GM12878 (cell line): ENCODE measurements around the gene TERB1. TPM values are rescaled to one million over a fixed set of nuclear protein-coding genes. Genes with fewer than 3 reads are reported as not detected.

Experiments used
- ATAC-seq: fragments of 200-7000 bp; cut with Tn5 transposase; 3 replicates; pipeline ENCODE4 v1.9.1; 2020; ENCODE audit warnings: mild to moderate bottlenecking, moderate library complexity
- Bru-seq: library from RNA; stranded (reverse); fragments of 400-500 nt; gene quantifications from one replicate; lab custom pipeline; 2021; lab: Mats Ljungman, UMichigan
- BruChase-seq, 2 experiments: library from RNA; stranded (reverse); fragments of 400-500 nt; gene quantifications; one replicate each; lab custom pipeline; 2021; lab: Mats Ljungman, UMichigan
- BruUV-seq: library from RNA; stranded (reverse); fragments of 400-500 nt; replicated peaks from 2 replicates; lab custom pipeline; 2021; lab: Mats Ljungman, UMichigan
- CTCF ChIA-PET: fragments of 300-600 bp; sonication (Branson Sonifier 250); formaldehyde crosslinking; extraction: SDS; loops from one replicate; lab custom pipeline; 2021; ENCODE audit warnings: inconsistent platforms; lab: Yijun Ruan, JAX
- POLR2A ChIA-PET: fragments of 350-600 bp; formaldehyde crosslinking; extraction: SDS; loops from one replicate; lab custom pipeline; 2021; ENCODE audit warnings: inconsistent platforms; lab: Charles Lee
- RAD21 ChIA-PET: fragments of 300-600 bp; sonication (Branson Sonifier 250); formaldehyde crosslinking; loops from one replicate; lab custom pipeline; 2023; ENCODE audit warnings: antibody characterized with exemption; ENCODE audit not compliant: unreplicated experiment; lab: Charles Lee
- SMC1A ChIA-PET: fragments of 300-600 bp; sonication (Branson Sonifier 250); formaldehyde crosslinking; loops from one replicate; lab custom pipeline; 2023; ENCODE audit not compliant: unreplicated experiment, uncharacterized antibody; lab: Charles Lee
- DNase-seq: peaks from one replicate; pipeline ENCODE4 v3.0.0-alpha.2; 2011; ENCODE audit warnings: low read depth, low spot score
- FAIRE-seq: peaks from 3 replicates; lab custom pipeline; 2011; peaks lifted over from hg19 to GRCh38; lab: Jason Lieb, UNC
- H2AFZ ChIP-seq: 2 replicates; pipeline ENCODE4 v1.6.0; 2011; ENCODE audit warnings: low read depth, low read length, control low read depth; ENCODE audit not compliant: control insufficient read depth
- H3K27ac ChIP-seq: 2 replicates; pipeline ENCODE4 v1.5.1; 2011; ENCODE audit warnings: control low read depth; ENCODE audit not compliant: control insufficient read depth, insufficient read depth
- H3K27me3 ChIP-seq, 2 experiments: replicated peaks in 1 of 2; 2 replicates each; pipeline versions ENCODE4 v1.6.0 to v1.6.1; 2011; ENCODE audit warnings: low read length in 1 of 2; ENCODE audit not compliant: control insufficient read depth in 2 of 2, insufficient read depth in 2 of 2
- H3K36me3 ChIP-seq, 2 experiments: 2 replicates each; pipeline ENCODE4 v1.5.1; 2011; ENCODE audit warnings: low read length in 1 of 2; ENCODE audit not compliant: control insufficient read depth in 2 of 2, insufficient read depth in 2 of 2
- H3K4me1 ChIP-seq: 2 replicates; pipeline ENCODE4 v1.6.1; 2011; ENCODE audit warnings: mild to moderate bottlenecking, low read length, moderate library complexity, mixed read lengths; ENCODE audit not compliant: control insufficient read depth, insufficient read depth
- H3K4me2 ChIP-seq: 2 replicates; pipeline ENCODE4 v1.6.0; 2011; ENCODE audit warnings: control low read depth; ENCODE audit not compliant: control insufficient read depth, insufficient read depth
- H3K4me3 ChIP-seq: fragments of 200-600 bp; sonication (generic); 2 replicates; pipeline ENCODE4 v1.5.1; 2016
- H3K79me2 ChIP-seq: 2 replicates; pipeline ENCODE4 v1.6.0; 2011; ENCODE audit warnings: low read length; ENCODE audit not compliant: control insufficient read depth, insufficient read depth
- H3K9ac ChIP-seq: 2 replicates; pipeline ENCODE4 v1.8.0; 2011; ENCODE audit warnings: low read length, control low read depth, mixed read lengths; ENCODE audit not compliant: control insufficient read depth, insufficient read depth
- H3K9me3 ChIP-seq: replicated peaks from 3 replicates; pipeline ENCODE4 v1.5.1; 2011; ENCODE audit warnings: mild to moderate bottlenecking, low read length; ENCODE audit not compliant: control insufficient read depth, insufficient read depth
- H4K20me1 ChIP-seq: 2 replicates; pipeline ENCODE4 v1.6.0; 2011; ENCODE audit not compliant: control insufficient read depth, insufficient read depth
- BHLHE40 ChIP-seq, 2 experiments: fragments of 450-650 bp in 1 of 2; IDR thresholded peaks; 2 replicates each; pipeline ENCODE4 v1.6.1; 2011 to 2017; ENCODE audit warnings: low read depth in 2 of 2, borderline replicate concordance in 1 of 2, improper control_type of control experiment in 1 of 2, low read length in 1 of 2, mild to moderate bottlenecking in 1 of 2
- DPF2 ChIP-seq: fragments of 450-650 bp; IDR thresholded peaks from 2 replicates; pipeline ENCODE4 v1.6.1; 2017; ENCODE audit warnings: mild to moderate bottlenecking
- IKZF2 ChIP-seq, 2 experiments: fragments of 450-650 bp; IDR thresholded peaks; 2 replicates each; pipeline ENCODE4 v1.6.1; 2017; ENCODE audit warnings: mild to moderate bottlenecking in 2 of 2, moderate library complexity in 2 of 2
- MTA2 ChIP-seq: fragments of 450-650 bp; IDR thresholded peaks from 2 replicates; pipeline ENCODE4 v1.6.1; 2016; ENCODE audit warnings: low read depth, mild to moderate bottlenecking, moderate library complexity
- NFYA ChIP-seq: IDR thresholded peaks from 2 replicates; pipeline ENCODE4 v1.6.1; 2011; ENCODE audit warnings: low read depth, mild to moderate bottlenecking, low read length, improper control_type of control experiment, borderline replicate concordance
- POLR2A ChIP-seq: IDR thresholded peaks from 2 replicates; pipeline ENCODE4 v1.6.1; 2011; ENCODE audit warnings: low read depth, mild to moderate bottlenecking, low read length
- WGBS: methylation state at CpG from one replicate; pipeline ENCODE4 v1.1.6; 2016; ENCODE audit warnings: low lambda C conversion rate; ENCODE audit not compliant: insufficient replicate concordance, insufficient coverage; ENCODE audit errors: missing lambda C conversion rate; 5-methylcytosine and 5-hydroxymethylcytosine counted together
- in situ Hi-C: fragments of 300-500 bp; cut with MboI; formaldehyde crosslinking; loops from 9 replicates; pipeline ENCODE4 v1.14.3; 2018; ENCODE audit warnings: mixed read lengths
- intact Hi-C: fragments of 100-400 bp; cut with micrococcal nuclease; formaldehyde crosslinking; loops from one replicate; pipeline ENCODE4 v1.14.2; 2022; ENCODE audit not compliant: unreplicated experiment
- long read RNA-seq, 2 experiments: library from polyadenylated mRNA; unstranded; transcript quantifications; one replicate each; pipeline ENCODE4 v2.0.0, GENCODE V29; 2019 to 2020
- polyA minus RNA-seq, 3 experiments: library from RNA; depleted of rRNA, polyadenylated mRNA; stranded (reverse); fragments of >200 nt; gene quantifications; 2 replicates each; pipeline ENCODE4 v1.2.3, GENCODE V29; 2011
- polyA plus RNA-seq, 11 experiments: library from polyadenylated mRNA; depleted of rRNA in 4 of 11; unstranded in 6 of 11; stranded (reverse) in 5 of 11; fragments of >200 nt; fragmentation: Nextera tagmentation in 4 of 11; fragmentation: Illumina TruSeq in 1 of 11; extraction: Ambion mirVana in 4 of 11; extraction: Trizol in 1 of 11; gene quantifications; 1 replicate in 1 of 11; 2 replicates in 10 of 11; pipeline versions ENCODE4 v1.2.1 to v1.2.3, GENCODE V29; 2011 to 2016; ENCODE audit warnings: inconsistent platforms in 2 of 11, missing spikeins in 2 of 11, low read depth in 1 of 11
- total RNA-seq, 4 experiments: library from RNA; depleted of rRNA in 3 of 4; stranded (reverse); fragments of >200 nt in 3 of 4; fragmentation: Illumina TruSeq in 1 of 4; extraction: Trizol in 1 of 4; gene quantifications; 2 replicates each; pipeline versions ENCODE4 v1.2.1 to v1.2.3, GENCODE V29; 2013 to 2021
- TF ChIP-seq, protein P1 (sequence below): IDR thresholded peaks from 2 replicates; pipeline ENCODE4 v1.6.1; 2011; ENCODE audit warnings: borderline replicate concordance, low read depth, mild to moderate bottlenecking, moderate library complexity, low read length; ENCODE audit not compliant: insufficient read depth, poor library complexity, severe bottlenecking
- TF ChIP-seq, protein P2 (sequence below): fragments of 450-650 bp; IDR thresholded peaks from 2 replicates; pipeline ENCODE4 v1.6.1; 2016; ENCODE audit warnings: mild to moderate bottlenecking
- TF ChIP-seq, protein P3 (sequence below): fragments of 450-650 bp; formaldehyde crosslinking; IDR thresholded peaks from 2 replicates; pipeline ENCODE4 v1.4.0; 2022; ENCODE audit warnings: mild to moderate bottlenecking, moderate library complexity

Gene TERB1, protein sequence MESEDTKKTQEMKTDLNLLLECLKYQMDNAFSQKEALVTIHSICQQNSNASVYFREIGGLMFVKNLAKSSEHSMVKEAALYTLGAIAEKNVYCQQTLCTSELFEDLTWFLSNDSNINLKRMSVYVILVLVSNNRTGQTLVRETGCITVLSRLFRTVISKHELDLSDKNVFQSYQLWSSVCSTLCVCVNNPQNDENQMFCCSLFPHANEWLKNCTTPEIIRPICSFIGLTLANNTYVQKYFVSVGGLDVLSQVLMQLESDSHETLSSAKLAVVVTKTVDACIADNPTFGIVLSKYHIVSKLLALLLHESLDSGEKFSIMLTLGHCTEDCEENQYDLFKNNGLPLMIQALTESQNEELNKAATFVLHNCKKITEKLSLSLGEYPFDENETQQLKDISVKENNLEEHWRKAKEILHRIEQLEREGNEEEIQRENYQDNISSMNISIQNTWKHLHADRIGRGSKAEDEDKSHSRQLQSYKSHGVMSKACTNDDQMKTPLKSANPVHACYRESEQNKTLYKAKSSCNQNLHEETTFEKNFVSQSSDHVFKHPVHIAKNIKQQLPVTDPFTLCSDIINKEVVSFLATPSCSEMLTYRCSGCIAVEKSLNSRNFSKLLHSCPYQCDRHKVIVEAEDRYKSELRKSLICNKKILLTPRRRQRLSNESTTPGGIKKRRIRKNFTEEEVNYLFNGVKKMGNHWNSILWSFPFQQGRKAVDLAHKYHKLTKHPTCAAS
- not detected in 2 replicates for total RNA-seq (2013; cell fraction: nucleolus; rRNA removed)
- total RNA-seq (2014; rRNA removed) (0.60 TPM in 1 of 2 replicates, not detected in the other), total RNA-seq (2014; rRNA removed; fragmentation: Illumina TruSeq; extraction: Trizol) (not detected in 2 replicates), total RNA-seq (2021) (0.10 TPM in 1 of 2 replicates, not detected in the other), polyA plus RNA-seq (2011; rRNA removed) (0.09 TPM in 1 of 2 replicates, not detected in the other), polyA plus RNA-seq (2014; fragmentation: Illumina TruSeq; extraction: Trizol) (0.03 TPM in 1 of 2 replicates, not detected in the other), polyA plus RNA-seq (2014; fragmentation: Nextera tagmentation; extraction: Ambion mirVana) (not detected), polyA plus RNA-seq (2014; rRNA removed) (0.06 TPM in 1 of 2 replicates, not detected in the other), polyA plus RNA-seq (2016; fragmentation: Nextera tagmentation; extraction: Ambion mirVana) (not detected), polyA minus RNA-seq (2011; rRNA and poly(A)+ RNA removed) (not detected in 2 replicates), Bru-seq, nascent RNA (percentile 31 among the genes with signal in this experiment), BruChase-seq, experiment 1, labeled RNA remaining after a 6-hour chase (percentile 37 among the genes with signal in this experiment), BruChase-seq, experiment 2, labeled RNA remaining after a 2-hour chase (percentile 38 among the genes with signal in this experiment)
- polyA plus RNA-seq (2011; ENCODE audit: low read depth) = not detected
- 0.07 TPM in 1 of 2 replicates, not detected in the other for polyA plus RNA-seq (2011; cell fraction: cytosol; rRNA removed)
- not detected in 2 replicates for polyA plus RNA-seq (2011; cell fraction: nucleus; rRNA removed)
- 0.18 TPM in 1 of 2 replicates, not detected in the other for polyA plus RNA-seq (2012)
- polyA minus RNA-seq (2011; cell fraction: cytosol; rRNA and poly(A)+ RNA removed) = not detected in 2 replicates
- polyA minus RNA-seq (2011; cell fraction: nucleus; rRNA and poly(A)+ RNA removed) = 0.12 TPM in 1 of 2 replicates, not detected in the other
- long read RNA-seq, experiment 1 = 0 reads
- long read RNA-seq, experiment 2 = 0 reads

DNA sequence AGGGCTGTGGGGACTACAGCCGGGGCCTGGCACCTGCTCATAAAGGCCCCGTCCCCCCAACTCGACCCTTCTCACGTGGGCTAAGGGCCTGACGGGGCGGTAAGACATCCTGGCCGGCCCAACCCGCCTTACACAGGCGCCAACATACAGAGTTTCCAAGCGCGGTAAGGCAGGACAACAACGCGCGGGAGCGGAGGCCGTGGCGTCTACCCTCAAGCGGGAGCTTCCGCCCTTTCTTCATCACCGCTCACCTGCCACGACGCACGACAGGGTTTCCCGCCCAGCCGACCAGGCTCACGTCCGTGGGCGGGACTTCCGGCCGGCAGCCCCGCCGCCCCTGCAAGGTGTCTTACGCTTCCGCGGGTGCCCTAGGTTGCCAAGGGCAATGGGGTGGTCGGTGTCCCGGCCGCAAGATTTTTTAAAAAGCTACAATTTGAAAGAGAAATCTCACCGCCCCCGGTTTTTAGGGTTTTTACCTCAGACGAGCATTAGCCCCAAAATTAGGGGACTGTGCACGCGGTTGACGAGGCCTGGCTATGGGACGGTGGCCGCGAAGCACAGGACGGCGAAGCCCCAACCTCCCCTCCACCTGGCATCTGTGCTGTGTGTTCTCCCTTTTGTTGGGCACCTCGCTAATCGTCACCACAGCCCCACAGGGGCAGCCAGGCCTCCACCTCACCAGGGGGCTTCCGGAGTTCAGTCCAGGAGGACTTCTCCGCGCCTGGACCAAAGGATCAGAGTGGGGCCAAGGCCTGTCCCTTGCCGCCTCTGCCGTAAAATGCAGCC lies at the start of gene TERB1:
TSS of gene TERB1 (minus strand) at position 265 of the 786 bp plus-strand sequence. CDS start 4,786 bp downstream, outside the sequence.
- CTCF ChIA-PET = interaction anchor here (1.8 kb wide), 1 partner anchor 29 kb away, joined by 8 read pairs; the partner anchor contains the start of gene NAE1
- H3K36me3 ChIP-seq = peaks cover 3 to 8% of the 10 kb centered on the region in 2 experiments; a peak in 3 of 4 replicates
- H3K4me1 ChIP-seq = no peaks in the 10 kb centered on the region
- H3K4me3 ChIP-seq = no peak within 1 kb of the TSS
- POLR2A ChIA-PET = no interaction called here
- in situ Hi-C loops = no loop called here
- H3K9me3 ChIP-seq = no peaks in the 10 kb centered on the region
- intact Hi-C loops = no loop called here
- H3K79me2 ChIP-seq = no peaks in the 10 kb centered on the region
- RAD21 ChIA-PET = no interaction called here
- H3K27ac ChIP-seq = no peak within 1 kb of the TSS
- FAIRE-seq (no peak), ATAC-seq (no peak), DNase-seq (no peak)
- no peaks in the 10 kb centered on the region for H4K20me1 ChIP-seq
- no peak within 1 kb of the TSS for H3K4me2 ChIP-seq
- BruUV-seq = no TSS peak
- 98% methylated on average over 56 of the region's 56 CpGs for WGBS
- no peak within 1 kb of the TSS for H3K9ac ChIP-seq
- no peak within 1 kb of the TSS for H2AFZ ChIP-seq
- SMC1A ChIA-PET = interaction anchor here (1.8 kb wide), 1 partner anchor 66 kb away, joined by 6 read pairs; no protein-coding TSS in a partner anchor
- H3K27me3 ChIP-seq = no peaks in the 10 kb centered on the region
- no peak for TF ChIP-seq DPF2
- no peak; the same call in 1 of the 2 replicates for TF ChIP-seq POLR2A
- TF ChIP-seq, protein P1, sequence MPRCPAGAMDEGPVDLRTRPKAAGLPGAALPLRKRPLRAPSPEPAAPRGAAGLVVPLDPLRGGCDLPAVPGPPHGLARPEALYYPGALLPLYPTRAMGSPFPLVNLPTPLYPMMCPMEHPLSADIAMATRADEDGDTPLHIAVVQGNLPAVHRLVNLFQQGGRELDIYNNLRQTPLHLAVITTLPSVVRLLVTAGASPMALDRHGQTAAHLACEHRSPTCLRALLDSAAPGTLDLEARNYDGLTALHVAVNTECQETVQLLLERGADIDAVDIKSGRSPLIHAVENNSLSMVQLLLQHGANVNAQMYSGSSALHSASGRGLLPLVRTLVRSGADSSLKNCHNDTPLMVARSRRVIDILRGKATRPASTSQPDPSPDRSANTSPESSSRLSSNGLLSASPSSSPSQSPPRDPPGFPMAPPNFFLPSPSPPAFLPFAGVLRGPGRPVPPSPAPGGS = no peak
- TF ChIP-seq BHLHE40 (IDR thresholded peaks at IDR 0.05; ENCODE audit: borderline replicate concordance in 1 of 2, low read depth in 2 of 2, low read length in 1 of 2) = no peak
- no peak for TF ChIP-seq NFYA
- TF ChIP-seq, protein P2, sequence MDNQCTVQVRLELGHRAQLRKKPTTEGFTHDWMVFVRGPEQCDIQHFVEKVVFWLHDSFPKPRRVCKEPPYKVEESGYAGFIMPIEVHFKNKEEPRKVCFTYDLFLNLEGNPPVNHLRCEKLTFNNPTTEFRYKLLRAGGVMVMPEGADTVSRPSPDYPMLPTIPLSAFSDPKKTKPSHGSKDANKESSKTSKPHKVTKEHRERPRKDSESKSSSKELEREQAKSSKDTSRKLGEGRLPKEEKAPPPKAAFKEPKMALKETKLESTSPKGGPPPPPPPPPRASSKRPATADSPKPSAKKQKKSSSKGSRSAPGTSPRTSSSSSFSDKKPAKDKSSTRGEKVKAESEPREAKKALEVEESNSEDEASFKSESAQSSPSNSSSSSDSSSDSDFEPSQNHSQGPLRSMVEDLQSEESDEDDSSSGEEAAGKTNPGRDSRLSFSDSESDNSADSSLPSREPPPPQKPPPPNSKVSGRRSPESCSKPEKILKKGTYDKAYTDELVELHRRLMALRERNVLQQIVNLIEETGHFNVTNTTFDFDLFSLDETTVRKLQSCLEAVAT = no peak
- TF ChIP-seq, protein P3, sequence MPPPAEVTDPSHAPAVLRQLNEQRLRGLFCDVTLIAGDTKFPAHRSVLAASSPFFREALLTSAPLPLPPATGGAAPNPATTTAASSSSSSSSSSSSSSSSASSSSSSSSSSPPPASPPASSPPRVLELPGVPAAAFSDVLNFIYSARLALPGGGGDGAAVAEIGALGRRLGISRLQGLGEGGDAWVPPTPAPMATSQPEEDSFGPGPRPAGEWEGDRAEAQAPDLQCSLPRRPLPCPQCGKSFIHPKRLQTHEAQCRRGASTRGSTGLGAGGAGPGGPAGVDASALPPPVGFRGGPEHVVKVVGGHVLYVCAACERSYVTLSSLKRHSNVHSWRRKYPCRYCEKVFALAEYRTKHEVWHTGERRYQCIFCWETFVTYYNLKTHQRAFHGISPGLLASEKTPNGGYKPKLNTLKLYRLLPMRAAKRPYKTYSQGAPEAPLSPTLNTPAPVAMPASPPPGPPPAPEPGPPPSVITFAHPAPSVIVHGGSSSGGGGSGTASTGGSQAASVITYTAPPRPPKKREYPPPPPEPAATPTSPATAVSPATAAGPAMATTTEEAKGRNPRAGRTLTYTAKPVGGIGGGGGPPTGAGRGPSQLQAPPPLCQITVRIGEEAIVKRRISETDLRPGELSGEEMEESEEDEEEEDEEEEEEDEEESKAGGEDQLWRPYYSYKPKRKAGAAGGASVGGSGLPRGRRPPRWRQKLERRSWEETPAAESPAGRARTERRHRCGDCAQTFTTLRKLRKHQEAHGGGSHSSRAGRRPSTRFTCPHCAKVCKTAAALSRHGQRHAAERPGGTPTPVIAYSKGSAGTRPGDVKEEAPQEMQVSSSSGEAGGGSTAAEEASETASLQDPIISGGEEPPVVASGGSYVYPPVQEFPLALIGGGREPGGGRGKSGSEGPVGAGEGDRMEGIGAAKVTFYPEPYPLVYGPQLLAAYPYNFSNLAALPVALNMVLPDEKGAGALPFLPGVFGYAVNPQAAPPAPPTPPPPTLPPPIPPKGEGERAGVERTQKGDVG (CRISPR knock-in tag) = no peak
- no peak for TF ChIP-seq MTA2
- no peak for TF ChIP-seq IKZF2 (IDR thresholded peaks at IDR 0.05)
